ENCODE measurements around the gene ODAPH.

DNA sequence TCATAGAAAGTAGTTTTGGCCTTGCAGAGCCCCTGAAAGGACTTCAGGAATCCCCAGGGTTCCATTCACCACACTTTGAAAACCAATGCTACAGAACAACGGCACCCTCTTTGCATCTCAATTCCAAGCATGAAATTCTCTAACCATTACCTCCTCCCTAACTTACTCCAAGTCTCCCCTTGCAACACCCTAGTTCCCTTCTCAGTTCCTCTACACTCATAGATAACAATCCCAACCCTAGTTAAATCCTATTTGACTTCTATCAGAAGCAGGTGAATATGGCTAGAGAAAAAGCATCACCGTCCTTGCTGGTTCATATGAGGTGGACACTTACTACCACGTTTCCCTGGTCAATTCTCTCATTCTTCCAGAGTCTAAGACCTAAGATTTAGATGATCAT, 44.0 kb upstream of the ODAPH start:
- TF ChIP-seq EZH2 (IDR thresholded peaks at IDR 0.05; ENCODE audit: low read length, missing control alignments), result no peak
- TF ChIP-seq, protein P1, sequence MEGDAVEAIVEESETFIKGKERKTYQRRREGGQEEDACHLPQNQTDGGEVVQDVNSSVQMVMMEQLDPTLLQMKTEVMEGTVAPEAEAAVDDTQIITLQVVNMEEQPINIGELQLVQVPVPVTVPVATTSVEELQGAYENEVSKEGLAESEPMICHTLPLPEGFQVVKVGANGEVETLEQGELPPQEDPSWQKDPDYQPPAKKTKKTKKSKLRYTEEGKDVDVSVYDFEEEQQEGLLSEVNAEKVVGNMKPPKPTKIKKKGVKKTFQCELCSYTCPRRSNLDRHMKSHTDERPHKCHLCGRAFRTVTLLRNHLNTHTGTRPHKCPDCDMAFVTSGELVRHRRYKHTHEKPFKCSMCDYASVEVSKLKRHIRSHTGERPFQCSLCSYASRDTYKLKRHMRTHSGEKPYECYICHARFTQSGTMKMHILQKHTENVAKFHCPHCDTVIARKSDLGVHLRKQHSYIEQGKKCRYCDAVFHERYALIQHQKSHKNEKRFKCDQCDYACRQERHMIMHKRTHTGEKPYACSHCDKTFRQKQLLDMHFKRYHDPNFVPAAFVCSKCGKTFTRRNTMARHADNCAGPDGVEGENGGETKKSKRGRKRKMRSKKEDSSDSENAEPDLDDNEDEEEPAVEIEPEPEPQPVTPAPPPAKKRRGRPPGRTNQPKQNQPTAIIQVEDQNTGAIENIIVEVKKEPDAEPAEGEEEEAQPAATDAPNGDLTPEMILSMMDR (conservative IDR thresholded peaks at IDR 0.05 in 1 of 2, IDR thresholded peaks at IDR 0.05 in 1 of 2; ENCODE audit: low read depth in 1 of 2, low read length in 2 of 2), result no peak
